Lung (tissue), 12 donors: ENCODE measurements around the gene TSEN2. TPM values are rescaled to one million over a fixed set of nuclear protein-coding genes. Genes with fewer than 3 reads are reported as not detected.

Experiments used
- ATAC-seq: fragments of 200-7000 bp; cut with Tn5 transposase; one replicate; pipeline ENCODE4 v1.9.1; 2020; ENCODE audit warnings: moderate number of reproducible peaks; ENCODE audit not compliant: insufficient read depth, low FRiP score
- DNase-seq, 3 donors: peaks; one replicate each; pipeline ENCODE4 v3.0.0-alpha.2; 2013 to 2017
- H3K27ac ChIP-seq, 2 donors: one replicate each; pipeline ENCODE4 v1.5.1; 2013; ENCODE audit warnings: mild to moderate bottlenecking in 2 of 2, moderate library complexity in 2 of 2, control low read depth in 1 of 2, inconsistent platforms in 1 of 2, low read depth in 1 of 2, low read length in 1 of 2
- H3K27me3 ChIP-seq, 3 donors: one replicate each; pipeline ENCODE4 v1.5.1; 2013; ENCODE audit warnings: low read length in 2 of 3; ENCODE audit not compliant: control insufficient read depth in 3 of 3, insufficient read depth in 3 of 3
- H3K36me3 ChIP-seq, 4 donors: one replicate each; pipeline ENCODE4 v1.5.1; 2013; ENCODE audit warnings: low read length in 4 of 4, mild to moderate bottlenecking in 1 of 4, moderate library complexity in 1 of 4; ENCODE audit not compliant: control insufficient read depth in 4 of 4, insufficient read depth in 4 of 4
- H3K4me1 ChIP-seq, 5 donors: one replicate each; pipeline ENCODE4 v1.5.1; 2013; ENCODE audit warnings: low read length in 5 of 5, mild to moderate bottlenecking in 2 of 5, moderate library complexity in 1 of 5; ENCODE audit not compliant: control insufficient read depth in 5 of 5, insufficient read depth in 5 of 5
- H3K4me3 ChIP-seq: one replicate; pipeline ENCODE4 v1.5.1; 2013; ENCODE audit warnings: mild to moderate bottlenecking, control low read depth, moderate library complexity
- H3K9ac ChIP-seq, 2 donors: one replicate each; pipeline ENCODE4 v1.5.1; 2013; ENCODE audit warnings: low read length in 2 of 2, control low read depth in 1 of 2; ENCODE audit not compliant: insufficient read depth in 1 of 2
- H3K9me3 ChIP-seq, 4 donors: one replicate each; pipeline ENCODE4 v1.5.1; 2013; ENCODE audit warnings: low read length in 3 of 4, mild to moderate bottlenecking in 1 of 4, moderate library complexity in 1 of 4; ENCODE audit not compliant: control insufficient read depth in 4 of 4, insufficient read depth in 3 of 4
- WGBS, 2 donors: extraction: QIAGEN DNeasy Blood & Tissue Kit; methylation state at CpG; one replicate each; pipeline ENCODE4 v1.1.7; 2013; 5-methylcytosine and 5-hydroxymethylcytosine counted together
- polyA plus RNA-seq, 2 donors: library from polyadenylated mRNA; stranded (reverse); fragments of 200-250 nt; gene quantifications; one replicate each; pipeline ENCODE4 v1.2.1, GENCODE V29; 2013
- total RNA-seq, 2 donors: library from RNA; depleted of rRNA in 1 of 2; stranded (reverse); fragments of >200 nt in 1 of 2; gene quantifications; one replicate each; pipeline ENCODE4 v1.2.1, GENCODE V29; 2014 to 2021
- TF ChIP-seq, protein P1 (sequence below): IDR thresholded peaks from 2 replicates; pipeline ENCODE4 v1.5.1; 2012; ENCODE audit warnings: mild to moderate bottlenecking; ENCODE audit errors: control extremely low read depth, extremely low read depth
- donor health status: control.
- donor health status: control.
- donor health status: Bipolar disorder and iron deficiency.
- donor health status: healthy.
- donor health status: DM: yes; HTN: yes; CAD: no.

The TSEN2 gene
- total and polyA plus RNA-seq, 4 donors: 9.0 to 16.7 (median 15.6) TPM

DNA sequence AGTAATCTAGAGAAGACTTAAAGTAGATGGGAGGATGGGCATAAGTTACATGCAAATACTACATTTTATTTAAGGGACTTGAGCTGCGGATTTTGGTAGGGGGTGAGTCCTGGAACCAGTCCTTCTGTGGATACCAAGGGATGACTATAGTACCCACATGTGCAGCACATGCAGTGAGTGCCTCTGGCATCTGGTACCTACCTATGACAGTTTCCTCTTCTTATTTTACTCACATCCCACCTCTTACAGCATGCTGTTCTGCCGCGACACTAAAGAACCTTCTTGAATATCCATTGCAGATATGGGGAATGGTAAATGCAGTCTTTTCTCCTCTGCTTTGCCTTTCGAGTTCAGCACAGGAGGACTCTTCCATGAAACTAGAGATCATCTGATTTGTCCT lies 1.7 kb downstream of the TSEN2 start:
- H3K27me3 ChIP-seq: no peaks in the 10 kb centered on the region
- no peaks in the 10 kb centered on the region for H3K9me3 ChIP-seq
- H3K4me3 ChIP-seq: no peak overlapping the region
- H3K4me1 ChIP-seq: peaks cover 0 to 15% (median 7%) of the 10 kb centered on the region in 5 donors
- H3K9ac ChIP-seq: no peak overlapping the region
- TF ChIP-seq, protein P1, sequence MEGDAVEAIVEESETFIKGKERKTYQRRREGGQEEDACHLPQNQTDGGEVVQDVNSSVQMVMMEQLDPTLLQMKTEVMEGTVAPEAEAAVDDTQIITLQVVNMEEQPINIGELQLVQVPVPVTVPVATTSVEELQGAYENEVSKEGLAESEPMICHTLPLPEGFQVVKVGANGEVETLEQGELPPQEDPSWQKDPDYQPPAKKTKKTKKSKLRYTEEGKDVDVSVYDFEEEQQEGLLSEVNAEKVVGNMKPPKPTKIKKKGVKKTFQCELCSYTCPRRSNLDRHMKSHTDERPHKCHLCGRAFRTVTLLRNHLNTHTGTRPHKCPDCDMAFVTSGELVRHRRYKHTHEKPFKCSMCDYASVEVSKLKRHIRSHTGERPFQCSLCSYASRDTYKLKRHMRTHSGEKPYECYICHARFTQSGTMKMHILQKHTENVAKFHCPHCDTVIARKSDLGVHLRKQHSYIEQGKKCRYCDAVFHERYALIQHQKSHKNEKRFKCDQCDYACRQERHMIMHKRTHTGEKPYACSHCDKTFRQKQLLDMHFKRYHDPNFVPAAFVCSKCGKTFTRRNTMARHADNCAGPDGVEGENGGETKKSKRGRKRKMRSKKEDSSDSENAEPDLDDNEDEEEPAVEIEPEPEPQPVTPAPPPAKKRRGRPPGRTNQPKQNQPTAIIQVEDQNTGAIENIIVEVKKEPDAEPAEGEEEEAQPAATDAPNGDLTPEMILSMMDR: no peak
- peaks cover 0 to 1% (median 0%) of the 10 kb centered on the region in 4 donors for H3K36me3 ChIP-seq
- ATAC-seq (no peak), DNase-seq (no peak)
- no peak overlapping the region for H3K27ac ChIP-seq
- WGBS, 2 donors: 91 to 96% methylated on average over 4 of the region's 4 CpGs

DNA sequence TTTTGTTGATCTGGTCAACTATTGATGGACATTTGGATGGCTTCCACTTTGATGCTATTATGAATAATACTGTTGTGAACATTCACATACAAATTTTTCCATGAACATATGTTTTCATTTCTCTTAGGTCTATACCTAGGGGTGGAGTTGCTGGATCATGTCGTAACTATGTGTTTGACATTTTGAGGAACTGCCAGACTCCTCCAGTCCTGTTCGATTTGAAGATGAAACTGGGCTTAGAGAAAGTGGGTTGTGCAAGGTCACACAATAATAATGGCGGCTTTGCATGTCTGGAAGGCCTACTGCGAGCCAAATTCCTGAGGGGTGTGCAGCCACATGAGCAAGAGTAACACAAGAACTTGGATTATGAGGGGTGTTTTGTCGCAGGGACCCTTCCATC lies 2.6 kb downstream of the TSEN2 start:
- Histone ChIP-seq H3K4me3 (no peak overlapping the region), H3K4me1 (peaks cover 0 to 15% (median 7%) of the 10 kb centered on the region in 5 donors), H3K9ac (no peak overlapping the region), H3K36me3 (peaks cover 0 to 1% (median 0%) of the 10 kb centered on the region in 4 donors), H3K9me3 (no peaks in the 10 kb centered on the region), H3K27ac (no peak overlapping the region), H3K27me3 (no peaks in the 10 kb centered on the region)
- ATAC-seq (no peak), DNase-seq (no peak)
- WGBS, 2 donors: 57 to 75% methylated on average over 5 of the region's 5 CpGs
- TF ChIP-seq, protein P1: no peak

GRCh38 chr3:12487336-12487735 lies 3.1 kb downstream of the TSEN2 start:
- no peaks in the 10 kb centered on the region for H3K9me3 ChIP-seq
- WGBS, 2 donors: 95 to 96% methylated on average over 3 of the region's 3 CpGs
- no peaks in the 10 kb centered on the region for H3K27me3 ChIP-seq
- no peak overlapping the region for H3K4me3 ChIP-seq
- no peak for ATAC-seq
- H3K36me3 ChIP-seq: peaks cover 0 to 1% (median 0%) of the 10 kb centered on the region in 4 donors
- H3K4me1 ChIP-seq: peaks cover 0 to 15% (median 7%) of the 10 kb centered on the region in 5 donors
- no peak overlapping the region for H3K9ac ChIP-seq
- DNase-seq: no peak
- H3K27ac ChIP-seq: no peak overlapping the region
- TF ChIP-seq, protein P1: no peak

DNA sequence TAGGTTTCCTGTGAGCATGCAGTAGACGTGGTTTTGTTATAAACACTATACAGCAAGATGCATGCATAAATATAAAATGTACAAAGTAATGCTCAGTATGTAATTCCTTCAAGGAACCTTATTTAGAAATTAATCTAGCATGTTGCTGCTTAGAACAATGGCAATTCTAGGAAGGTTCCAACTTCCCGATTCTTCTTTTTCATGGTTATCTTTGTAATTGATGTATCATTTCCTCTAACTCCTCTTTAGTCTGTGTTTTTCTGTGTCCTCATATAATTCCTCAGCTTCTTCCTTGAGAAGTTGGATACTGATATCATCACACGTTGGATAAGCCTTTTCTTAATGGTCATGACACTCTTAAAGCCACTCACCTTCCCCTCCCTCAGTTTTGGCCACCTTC lies 3.5 kb downstream of the TSEN2 start:
- peaks cover 0 to 15% (median 7%) of the 10 kb centered on the region in 5 donors for H3K4me1 ChIP-seq
- H3K27me3 ChIP-seq: no peaks in the 10 kb centered on the region
- no peak overlapping the region for H3K27ac ChIP-seq
- DNase-seq (no peak), ATAC-seq (no peak)
- peaks cover 0 to 1% (median 0%) of the 10 kb centered on the region in 4 donors for H3K36me3 ChIP-seq
- WGBS, 2 donors: 64 to 71% methylated on average over 3 of the region's 3 CpGs
- H3K4me3 ChIP-seq: no peak overlapping the region
- TF ChIP-seq, protein P1: no peak
- no peaks in the 10 kb centered on the region for H3K9me3 ChIP-seq
- no peak overlapping the region for H3K9ac ChIP-seq
